NCI-H146 treated with DMSO at 0.1 percent for 48 hours (cell line): ENCODE data around the gene GPX3.

Experiments
- DNase-seq: peaks from one replicate; lab custom pipeline; 2025; ENCODE audit not compliant: unreplicated experiment; lab: John Stamatoyannopoulos, UW

The GPX3 gene

GRCh38 chr5:151020304-151021110 lies at the start of gene GPX3:
GPX3 (plus strand) TSS chr5:151020591; CDS start chr5:151020655, 64 bp downstream.
- DNase-seq, result peak; percentile 54

- no peak for DNase-seq
Measured at GRCh38 chr5:150978590-150978989, 41.8 kb upstream of the GPX3 start.

GRCh38 chr5:150987746-150988145 lies 32.6 kb upstream of the GPX3 start:
- no peak for DNase-seq

GRCh38 chr5:150989695-150990094 lies 30.7 kb upstream of the GPX3 start:
- DNase-seq, result no peak

- no peak for DNase-seq
Measured at GRCh38 chr5:150992705-150993104, 27.7 kb upstream of the GPX3 start.

- DNase-seq, result no peak
Measured at GRCh38 chr5:150993422-150993821, 27.0 kb upstream of the GPX3 start.

- no peak for DNase-seq
Measured at GRCh38 chr5:150993826-150994412, 26.5 kb upstream of the GPX3 start.

- DNase-seq, result no peak
Measured at GRCh38 chr5:150999704-151000442, 20.5 kb upstream of the GPX3 start.

GRCh38 chr5:151001436-151001835 lies 19.0 kb upstream of the GPX3 start:
- no peak for DNase-seq

- DNase-seq, result peak; percentile 2
Measured at GRCh38 chr5:151002250-151002649, 18.1 kb upstream of the GPX3 start.

- DNase-seq, result peak; percentile 6
Measured at GRCh38 chr5:151002681-151003502, 17.5 kb upstream of the GPX3 start.

GRCh38 chr5:151003503-151003860 lies 16.9 kb upstream of the GPX3 start:
- DNase-seq, result no peak

GRCh38 chr5:151004499-151004898 lies 15.9 kb upstream of the GPX3 start:
- DNase-seq, result no peak

- no peak for DNase-seq
Measured at GRCh38 chr5:151005187-151005949, 15.0 kb upstream of the GPX3 start.

GRCh38 chr5:151005950-151006576 lies 14.3 kb upstream of the GPX3 start:
- DNase-seq, result no peak

GRCh38 chr5:151006704-151007334 lies 13.6 kb upstream of the GPX3 start:
- DNase-seq, result no peak

GRCh38 chr5:151007430-151008209 lies 12.8 kb upstream of the GPX3 start:
- DNase-seq, result no peak

- DNase-seq, result no peak
Measured at GRCh38 chr5:151008210-151008491, 12.2 kb upstream of the GPX3 start.

GRCh38 chr5:151008906-151009305 lies 11.5 kb upstream of the GPX3 start:
- no peak for DNase-seq
